Measurements from ENCODE around the gene ERBB2. TPM values are rescaled to one million over a fixed set of nuclear protein-coding genes. Genes with fewer than 3 reads are reported as not detected.

Gene ERBB2
- total RNA-seq, 6 donors from 2014 or later: 88.6 to 126 (median 112) TPM

- peaks cover 5 to 73% (median 43%) of the 10 kb centered on the region in 4 donors for H3K36me3 ChIP-seq
Observed at GRCh38 chr17:39658760-39659159, 41.1 kb upstream of the ERBB2 start.

GRCh38 chr17:39659279-39660010, 40.4 kb upstream of the ERBB2 start:
- Histone ChIP-seq H3K4me1 (peaks cover 61 to 82% (median 74%) of the 10 kb centered on the region in 4 donors), H3K27me3 (no peaks in the 10 kb centered on the region), H3K9me3 (no peaks in the 10 kb centered on the region), H3K4me3 (peak overlapping the region in 2 of 4 donors; percentile 3 to 30), H3K27ac (peak overlapping the region; percentile 77 to 91 (median 88)), H3K36me3 (peaks cover 5 to 67% (median 43%) of the 10 kb centered on the region in 4 donors)
- TF ChIP-seq POLR2AphosphoS5 (IDR thresholded peaks at IDR 0.05) (no peak), POLR2A (IDR thresholded peaks at IDR 0.05) (no peak), EP300 (IDR thresholded peaks at IDR 0.05) (no peak)
- TF ChIP-seq, protein P1, sequence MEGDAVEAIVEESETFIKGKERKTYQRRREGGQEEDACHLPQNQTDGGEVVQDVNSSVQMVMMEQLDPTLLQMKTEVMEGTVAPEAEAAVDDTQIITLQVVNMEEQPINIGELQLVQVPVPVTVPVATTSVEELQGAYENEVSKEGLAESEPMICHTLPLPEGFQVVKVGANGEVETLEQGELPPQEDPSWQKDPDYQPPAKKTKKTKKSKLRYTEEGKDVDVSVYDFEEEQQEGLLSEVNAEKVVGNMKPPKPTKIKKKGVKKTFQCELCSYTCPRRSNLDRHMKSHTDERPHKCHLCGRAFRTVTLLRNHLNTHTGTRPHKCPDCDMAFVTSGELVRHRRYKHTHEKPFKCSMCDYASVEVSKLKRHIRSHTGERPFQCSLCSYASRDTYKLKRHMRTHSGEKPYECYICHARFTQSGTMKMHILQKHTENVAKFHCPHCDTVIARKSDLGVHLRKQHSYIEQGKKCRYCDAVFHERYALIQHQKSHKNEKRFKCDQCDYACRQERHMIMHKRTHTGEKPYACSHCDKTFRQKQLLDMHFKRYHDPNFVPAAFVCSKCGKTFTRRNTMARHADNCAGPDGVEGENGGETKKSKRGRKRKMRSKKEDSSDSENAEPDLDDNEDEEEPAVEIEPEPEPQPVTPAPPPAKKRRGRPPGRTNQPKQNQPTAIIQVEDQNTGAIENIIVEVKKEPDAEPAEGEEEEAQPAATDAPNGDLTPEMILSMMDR (IDR thresholded peaks at IDR 0.05): no peak
- DNase-seq (no peak), ATAC-seq (ENCODE audit: low FRiP score in 2 of 2) (no peak)
- 42 to 46% methylated on average over 12 to 15 of the region's 15 CpGs for WGBS, 2 donors

More at GRCh38 chr17:39658760-39659159, 41.1 kb upstream of the ERBB2 start:
- TF ChIP-seq POLR2A (IDR thresholded peaks at IDR 0.05): no peak
- TF ChIP-seq, protein P1 (IDR thresholded peaks at IDR 0.05): no peak
- TF ChIP-seq POLR2AphosphoS5 (IDR thresholded peaks at IDR 0.05): no peak
- no peak for TF ChIP-seq EP300 (IDR thresholded peaks at IDR 0.05)
- Histone ChIP-seq H3K4me1 (peaks cover 54 to 82% (median 74%) of the 10 kb centered on the region in 4 donors), H3K27ac (peak overlapping the region; percentile 77 to 91 (median 88)), H3K9me3 (no peaks in the 10 kb centered on the region), H3K27me3 (no peaks in the 10 kb centered on the region), H3K4me3 (peak overlapping the region in 1 of 4 donors; percentile 8)
- DNase-seq (no peak), ATAC-seq (ENCODE audit: low FRiP score in 2 of 2) (no peak)
- 85 to 91% methylated on average over 3 of the region's 3 CpGs for WGBS, 2 donors

- no peaks in the 10 kb centered on the region for H3K27me3 ChIP-seq
- H3K4me3 ChIP-seq: peak overlapping the region in 2 of 4 donors; percentile 3 to 30
- H3K9me3 ChIP-seq: no peaks in the 10 kb centered on the region
- no peak for DNase-seq
- peak overlapping the region; percentile 77 to 91 (median 88) for H3K27ac ChIP-seq
- 76 to 86% methylated on average over 1 to 5 of the region's 5 CpGs for WGBS, 2 donors
- no peak for ATAC-seq (ENCODE audit: low FRiP score in 2 of 2)
- H3K4me1 ChIP-seq: peaks cover 66 to 83% (median 76%) of the 10 kb centered on the region in 4 donors
- TF ChIP-seq POLR2A (IDR thresholded peaks at IDR 0.05) (no peak), POLR2AphosphoS5 (IDR thresholded peaks at IDR 0.05) (no peak), EP300 (IDR thresholded peaks at IDR 0.05) (no peak)
- TF ChIP-seq, protein P1 (IDR thresholded peaks at IDR 0.05): no peak
- peaks cover 5 to 66% (median 42%) of the 10 kb centered on the region in 4 donors for H3K36me3 ChIP-seq
Observed at GRCh38 chr17:39660011-39660360, 39.9 kb upstream of the ERBB2 start.

DNA sequence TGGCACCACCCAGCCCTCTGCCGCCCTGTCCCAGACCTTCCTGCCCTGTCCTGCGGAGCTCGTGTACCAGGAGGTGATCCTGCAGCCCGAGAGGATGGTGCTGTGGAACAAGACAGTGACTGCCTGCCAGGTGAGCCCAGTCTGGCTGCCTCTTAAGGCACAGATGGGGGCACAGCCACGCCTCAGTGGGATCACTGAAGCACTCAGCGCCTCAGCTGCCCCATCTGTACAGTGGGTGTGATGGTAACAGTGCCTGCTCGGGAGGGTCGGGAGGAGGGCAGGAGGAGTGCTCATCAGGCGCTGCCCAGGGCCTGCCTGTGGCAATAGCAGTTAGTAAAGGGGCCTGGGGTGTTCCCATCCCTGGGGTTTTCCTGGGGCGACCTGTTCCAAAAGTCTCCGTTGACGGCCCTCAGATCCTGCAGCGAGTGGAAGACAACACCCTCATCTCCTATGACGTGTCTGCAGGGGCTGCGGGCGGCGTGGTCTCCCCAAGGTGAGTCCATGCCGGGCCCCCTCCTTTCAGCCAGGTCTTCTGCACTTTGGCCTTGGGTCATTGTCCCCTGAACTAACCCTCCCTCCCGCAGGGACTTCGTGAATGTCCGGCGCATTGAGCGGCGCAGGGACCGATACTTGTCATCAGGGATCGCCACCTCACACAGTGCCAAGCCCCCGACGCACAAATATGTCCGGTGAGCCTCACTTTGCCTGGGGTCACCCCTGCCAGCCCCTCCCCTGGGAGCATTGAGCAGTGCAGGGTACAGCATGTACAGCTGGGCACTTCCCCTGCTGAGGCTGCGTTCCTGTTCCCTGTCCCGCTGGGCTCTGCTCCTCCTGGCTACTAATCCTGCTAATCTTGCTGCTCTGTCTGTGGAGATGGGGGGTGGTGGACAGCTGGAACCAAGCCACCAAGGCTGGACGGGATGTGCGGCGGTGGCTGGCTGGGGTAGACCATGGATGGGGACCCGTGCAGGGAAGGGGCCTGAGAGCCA, 39.2 kb upstream of the ERBB2 start:
- Histone ChIP-seq H3K27ac (peak overlapping the region; percentile 77 to 91 (median 88)), H3K4me3 (peak overlapping the region in 2 of 4 donors; percentile 3 to 30), H3K4me1 (peaks cover 73 to 90% (median 80%) of the 10 kb centered on the region in 4 donors), H3K36me3 (peaks cover 5 to 66% (median 40%) of the 10 kb centered on the region in 4 donors), H3K27me3 (no peaks in the 10 kb centered on the region), H3K9me3 (no peaks in the 10 kb centered on the region)
- DNase-seq (peak; percentile 55 to 63), ATAC-seq (ENCODE audit: low FRiP score in 2 of 2) (peak in 1 of 2 donors; percentile 57)
- WGBS, 2 donors: 76 to 87% methylated on average over 22 to 33 of the region's 35 CpGs
- TF ChIP-seq, protein P1 (IDR thresholded peaks at IDR 0.05): no peak
- TF ChIP-seq EP300 (IDR thresholded peaks at IDR 0.05): peak in 2 of 4 donors; percentile 79 to 81
- peak; percentile 75 to 87 for TF ChIP-seq POLR2AphosphoS5 (IDR thresholded peaks at IDR 0.05)

All from upper lobe of left lung (tissue), 6 donors.